SK-N-SH (cell line): ENCODE results near the gene ACKR3. TPM values are rescaled to one million over a fixed set of nuclear protein-coding genes. Genes with fewer than 3 reads are reported as not detected.

ENCODE experiments used
- CTCF ChIA-PET: fragments of 300-600, 350-600 bp; formaldehyde crosslinking; extraction: SDS; loops from one replicate; lab custom pipeline; 2021; lab: Yijun Ruan, JAX
- POLR2A ChIA-PET: fragments of 350-600 bp; sonication (Branson Sonifier 250); formaldehyde crosslinking; extraction: SDS; loops from one replicate; lab custom pipeline; 2020; ENCODE audit warnings: antibody characterized with exemption, inconsistent platforms; lab: Yijun Ruan, JAX
- DNase-seq: peaks from one replicate; pipeline ENCODE4 v3.0.0; 2012
- H2AFZ ChIP-seq: fragments of 200-600 bp; sonication (generic); 2 replicates; pipeline ENCODE4 v1.8.1; 2016; ENCODE audit warnings: antibody characterized with exemption, mild to moderate bottlenecking, low read depth
- H3F3A ChIP-seq: fragments of 200-600 bp; sonication (generic); replicated peaks from 2 replicates; pipeline ENCODE3; 2016; ENCODE audit warnings: antibody characterized with exemption, mild to moderate bottlenecking; ENCODE audit not compliant: insufficient read depth
- H3K27ac ChIP-seq, 2 experiments: fragments of 200-500 bp in 1 of 2; fragments of 200-600 bp in 1 of 2; sonication (Bioruptor generic) in 1 of 2; sonication (generic), shearing (Covaris generic) in 1 of 2; 2 replicates each; pipeline versions ENCODE4 v1.5.1 to v1.6.1; 2014 to 2016; ENCODE audit warnings: low read depth in 2 of 2, inconsistent platforms in 1 of 2, low read length in 1 of 2, mild to moderate bottlenecking in 1 of 2, mixed read lengths in 1 of 2
- H3K27me3 ChIP-seq: fragments of 200-600 bp; sonication (generic), shearing (Covaris generic); 2 replicates; pipeline ENCODE4 v1.6.1; 2016; ENCODE audit warnings: mixed run types; ENCODE audit not compliant: insufficient read depth
- H3K36me3 ChIP-seq, 2 experiments: fragments of 200-500 bp in 1 of 2; fragments of 200-600 bp in 1 of 2; sonication (Bioruptor generic) in 1 of 2; sonication (generic) in 1 of 2; replicated peaks in 1 of 2; 2 replicates each; pipeline versions ENCODE3 to v1.5.1; 2014 to 2016; ENCODE audit warnings: low read length in 1 of 2, mild to moderate bottlenecking in 1 of 2; ENCODE audit not compliant: insufficient read depth in 2 of 2, control insufficient read depth in 1 of 2
- H3K4me1 ChIP-seq, 2 experiments: fragments of 200-500 bp in 1 of 2; fragments of 200-600 bp in 1 of 2; sonication (Bioruptor generic) in 1 of 2; sonication (generic), shearing (Covaris generic) in 1 of 2; 2 replicates each; pipeline versions ENCODE4 v1.5.1 to v1.6.1; 2014 to 2016; ENCODE audit warnings: low read depth in 1 of 2, low read length in 1 of 2, mixed run types in 1 of 2; ENCODE audit not compliant: insufficient read depth in 2 of 2, control insufficient read depth in 1 of 2
- H3K4me2 ChIP-seq: fragments of 200-600 bp; sonication (generic), shearing (Covaris generic); 2 replicates; pipeline ENCODE4 v1.6.1; 2017; ENCODE audit warnings: mixed run types
- H3K4me3 ChIP-seq, 2 experiments: fragments of 200-500 bp in 1 of 2; fragments of 200-600 bp in 1 of 2; sonication (Bioruptor generic) in 1 of 2; sonication (generic), shearing (Covaris generic) in 1 of 2; 2 replicates each; pipeline versions ENCODE4 v1.5.1 to v1.8.1; 2014 to 2016; ENCODE audit warnings: low read depth in 2 of 2, inconsistent platforms in 1 of 2, low read length in 1 of 2, mild to moderate bottlenecking in 1 of 2, mixed read lengths in 1 of 2, moderate library complexity in 1 of 2
- H3K79me2 ChIP-seq: fragments of 200-600 bp; sonication (generic); 2 replicates; pipeline ENCODE4 v1.8.1; 2017; ENCODE audit warnings: mild to moderate bottlenecking; ENCODE audit not compliant: insufficient read depth
- H3K9ac ChIP-seq: fragments of 200-600 bp; sonication (generic); 2 replicates; pipeline ENCODE4 v1.6.1; 2017; ENCODE audit warnings: mixed run types
- H3K9me2 ChIP-seq: fragments of 200-600 bp; sonication (generic); 2 replicates; pipeline ENCODE4 v1.6.1; 2017; ENCODE audit warnings: mixed run types
- H3K9me3 ChIP-seq: fragments of 200-600 bp; sonication (generic); 2 replicates; pipeline ENCODE4 v1.6.1; 2017; ENCODE audit warnings: mixed run types, mild to moderate bottlenecking, moderate library complexity
- H4K20me1 ChIP-seq: fragments of 200-600 bp; sonication (generic); 2 replicates; pipeline ENCODE4 v1.6.1; 2017; ENCODE audit warnings: mild to moderate bottlenecking, mixed run types; ENCODE audit not compliant: insufficient read depth
- CHD2 ChIP-seq: fragments of 150-350 bp; IDR thresholded peaks from 2 replicates; pipeline ENCODE4 v1.6.1; 2018; ENCODE audit warnings: low read length; ENCODE audit not compliant: partially characterized antibody
- EZH2phosphoT487 ChIP-seq: fragments of 200-600 bp; sonication (generic); IDR thresholded peaks from 2 replicates; pipeline ENCODE4 v1.6.1; 2017; ENCODE audit warnings: low read depth, mixed run types, mild to moderate bottlenecking, antibody characterized with exemption, moderate library complexity, borderline replicate concordance
- FOSL2 ChIP-seq: IDR thresholded peaks from 2 replicates; pipeline ENCODE4 v1.4.0; 2012; ENCODE audit warnings: low read depth, mild to moderate bottlenecking, moderate library complexity, borderline replicate concordance
- GATA2 ChIP-seq: sonication (generic); formaldehyde crosslinking; IDR thresholded peaks from 2 replicates; pipeline ENCODE4 v1.5.0; 2020; ENCODE audit warnings: mild to moderate bottlenecking, missing genetic modification reagents
- SIN3A ChIP-seq: IDR thresholded peaks from 2 replicates; pipeline ENCODE4 v1.6.1; 2012; ENCODE audit warnings: low read depth, mild to moderate bottlenecking, low read length, moderate library complexity, borderline replicate concordance
- SMC3 ChIP-seq: IDR thresholded peaks from 2 replicates; pipeline ENCODE4 v1.6.1; 2012; ENCODE audit warnings: low read depth, low read length, improper control_type of control experiment
- TEAD4 ChIP-seq: IDR thresholded peaks from 2 replicates; pipeline ENCODE4 v1.4.0; 2012; ENCODE audit warnings: mild to moderate bottlenecking, borderline replicate concordance; ENCODE audit not compliant: insufficient read depth
- WGBS: methylation state at CpG from one replicate; pipeline ENCODE4 v1.1.6; 2017; ENCODE audit warnings: low lambda C conversion rate; 5-methylcytosine and 5-hydroxymethylcytosine counted together
- polyA plus RNA-seq, 3 experiments: library from polyadenylated mRNA; depleted of rRNA; stranded (reverse); fragments of >200 nt; gene quantifications; 2 replicates each; pipeline ENCODE4 v1.2.3, GENCODE V29; 2012
- TF ChIP-seq, protein P1 (sequence below): fragments of 150-350 bp; IDR thresholded peaks from 2 replicates; pipeline ENCODE4 v1.6.1; 2016; ENCODE audit warnings: mild to moderate bottlenecking, low read depth, low read length
- TF ChIP-seq, protein P2 (sequence below): IDR thresholded peaks from 2 replicates; pipeline ENCODE4; 2012

ACKR3 gene
- polyA plus RNA-seq, 1 of the 3 experiments (the other 2 are of a cell fraction), result not detected

DNA sequence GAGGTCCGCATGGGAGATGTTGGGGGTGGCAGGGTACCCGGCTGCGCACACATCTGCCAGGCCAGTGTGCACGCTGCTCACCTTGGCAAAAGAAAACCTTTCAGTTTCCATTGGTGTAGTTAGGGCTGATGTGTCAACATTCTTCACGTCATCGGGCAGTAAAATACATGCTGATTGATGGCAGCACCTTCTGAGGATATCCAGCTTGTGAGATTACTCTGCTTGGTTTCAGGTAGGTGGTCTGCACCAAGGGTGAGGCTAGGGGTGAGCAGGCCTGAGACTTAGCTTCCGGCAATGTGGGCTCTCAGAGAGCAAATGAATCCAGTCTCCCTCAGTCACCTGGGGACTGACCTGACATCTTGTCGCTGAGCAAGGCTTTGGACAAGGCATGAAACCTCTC lies 19.3 kb upstream of the ACKR3 start:
- H4K20me1 ChIP-seq, result no peaks in the 10 kb centered on the region
- no peak overlapping the region for H3K9ac ChIP-seq
- DNase-seq, result no peak
- POLR2A ChIA-PET, result no interaction called here
- no peak overlapping the region for H3K4me2 ChIP-seq
- H3K79me2 ChIP-seq, result no peaks in the 10 kb centered on the region
- H3K9me3 ChIP-seq, result no peaks in the 10 kb centered on the region
- H3F3A ChIP-seq, result no peaks in the 10 kb centered on the region
- TF ChIP-seq, protein P1, sequence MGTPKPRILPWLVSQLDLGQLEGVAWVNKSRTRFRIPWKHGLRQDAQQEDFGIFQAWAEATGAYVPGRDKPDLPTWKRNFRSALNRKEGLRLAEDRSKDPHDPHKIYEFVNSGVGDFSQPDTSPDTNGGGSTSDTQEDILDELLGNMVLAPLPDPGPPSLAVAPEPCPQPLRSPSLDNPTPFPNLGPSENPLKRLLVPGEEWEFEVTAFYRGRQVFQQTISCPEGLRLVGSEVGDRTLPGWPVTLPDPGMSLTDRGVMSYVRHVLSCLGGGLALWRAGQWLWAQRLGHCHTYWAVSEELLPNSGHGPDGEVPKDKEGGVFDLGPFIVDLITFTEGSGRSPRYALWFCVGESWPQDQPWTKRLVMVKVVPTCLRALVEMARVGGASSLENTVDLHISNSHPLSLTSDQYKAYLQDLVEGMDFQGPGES, result no peak
- TF ChIP-seq, all 33 proteins: peak for 0
- CTCF ChIA-PET, result no interaction called here
- Histone ChIP-seq H3K4me3 (no peak overlapping the region), H2AFZ (no peak overlapping the region), H3K27me3 (no peaks in the 10 kb centered on the region; the same call in 1 of the 2 replicates), H3K36me3 (no peaks in the 10 kb centered on the region), H3K4me1 (no peaks in the 10 kb centered on the region), H3K27ac (no peak overlapping the region), H3K9me2 (no peaks in the 10 kb centered on the region)
- 71% methylated on average over 8 of the region's 8 CpGs for WGBS

- Histone ChIP-seq H3K9ac (no peak overlapping the region), H4K20me1 (no peaks in the 10 kb centered on the region), H3K4me3 (no peak overlapping the region), H3K79me2 (no peaks in the 10 kb centered on the region), H3K4me2 (no peak overlapping the region), H3F3A (no peaks in the 10 kb centered on the region), H3K27ac (no peak overlapping the region), H3K36me3 (no peaks in the 10 kb centered on the region), H2AFZ (no peak overlapping the region), H3K27me3 (no peaks in the 10 kb centered on the region; the same call in 1 of the 2 replicates), H3K9me3 (no peaks in the 10 kb centered on the region), H3K4me1 (no peaks in the 10 kb centered on the region), H3K9me2 (no peaks in the 10 kb centered on the region)
- CTCF ChIA-PET, result no interaction called here
- no peak for DNase-seq
- POLR2A ChIA-PET, result no interaction called here
- 45% methylated on average over 12 of the region's 13 CpGs for WGBS
- TF ChIP-seq SMC3 (no peak), FOSL2 (no peak)
These were observed 18.7 kb upstream of the ACKR3 start for GRCh38 chr2:236550701-236551465.

- Histone ChIP-seq H3K9ac (no peak overlapping the region), H3K4me1 (no peaks in the 10 kb centered on the region), H4K20me1 (no peaks in the 10 kb centered on the region), H3K27me3 (no peaks in the 10 kb centered on the region; the same call in 1 of the 2 replicates), H3F3A (no peaks in the 10 kb centered on the region), H3K9me3 (no peaks in the 10 kb centered on the region), H3K36me3 (no peaks in the 10 kb centered on the region), H2AFZ (no peak overlapping the region), H3K27ac (no peak overlapping the region), H3K9me2 (no peaks in the 10 kb centered on the region), H3K4me3 (no peak overlapping the region), H3K4me2 (no peak overlapping the region), H3K79me2 (no peaks in the 10 kb centered on the region)
- DNase-seq, result no peak
- ChIA-PET POLR2A (no interaction called here), CTCF (no interaction called here)
- WGBS, result 18% methylated on average over 6 of the region's 8 CpGs
- TF ChIP-seq TEAD4 (no peak), SIN3A (no peak), EZH2phosphoT487 (no peak), CHD2 (no peak), GATA2 (CRISPR knock-in tag) (no peak)
- TF ChIP-seq, protein P2, sequence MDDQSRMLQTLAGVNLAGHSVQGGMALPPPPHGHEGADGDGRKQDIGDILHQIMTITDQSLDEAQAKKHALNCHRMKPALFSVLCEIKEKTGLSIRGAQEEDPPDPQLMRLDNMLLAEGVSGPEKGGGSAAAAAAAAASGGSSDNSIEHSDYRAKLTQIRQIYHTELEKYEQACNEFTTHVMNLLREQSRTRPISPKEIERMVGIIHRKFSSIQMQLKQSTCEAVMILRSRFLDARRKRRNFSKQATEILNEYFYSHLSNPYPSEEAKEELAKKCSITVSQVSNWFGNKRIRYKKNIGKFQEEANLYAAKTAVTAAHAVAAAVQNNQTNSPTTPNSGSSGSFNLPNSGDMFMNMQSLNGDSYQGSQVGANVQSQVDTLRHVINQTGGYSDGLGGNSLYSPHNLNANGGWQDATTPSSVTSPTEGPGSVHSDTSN, result no peak
- TF ChIP-seq, protein P1, result no peak
These were observed 18.0 kb upstream of the ACKR3 start for GRCh38 chr2:236551471-236552211.
